T47D (cell line): ENCODE data around the gene RASGRF2.

Experiments
- DNase-seq, 2 experiments: peaks; one replicate each; pipeline versions ENCODE4 v3.0.0 to v3.0.0-alpha.2; 2011 to 2012; ENCODE audit warnings: low read depth in 1 of 2, low spot score in 1 of 2
- JUND ChIP-seq: IDR thresholded peaks from 2 replicates; pipeline ENCODE4 v1.6.1; 2012; ENCODE audit warnings: low read depth
- in situ Hi-C: cut with HindIII; loops from 2 replicates; pipeline ENCODE4 v1.10.0; 2016; ENCODE audit warnings: low sequenced_read_pairs, low pct_unique_long_range_greater_than_20kb

The RASGRF2 gene

DNA sequence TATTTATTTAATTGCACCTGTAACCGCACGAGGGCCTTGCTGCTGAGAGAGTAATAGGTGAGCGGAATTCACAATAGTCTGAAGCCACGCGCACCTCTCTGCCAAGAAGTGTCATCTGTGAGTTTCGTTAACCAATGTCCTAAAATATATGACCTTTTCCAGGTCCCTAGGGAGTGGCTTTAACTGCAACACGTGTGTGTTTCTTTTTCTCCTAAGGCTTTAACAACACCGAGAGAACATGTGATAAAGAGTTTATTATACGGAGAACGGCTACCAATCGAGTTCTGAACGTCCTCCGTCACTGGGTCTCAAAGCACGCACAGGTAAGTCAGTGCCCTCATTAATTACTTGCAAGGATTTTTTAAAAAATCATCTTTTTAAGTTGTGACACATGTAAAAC, 219.8 kb downstream of the RASGRF2 start:
- in situ Hi-C loops, result no loop called here
- TF ChIP-seq JUND, result no peak
- DNase-seq, result no peak

DNA sequence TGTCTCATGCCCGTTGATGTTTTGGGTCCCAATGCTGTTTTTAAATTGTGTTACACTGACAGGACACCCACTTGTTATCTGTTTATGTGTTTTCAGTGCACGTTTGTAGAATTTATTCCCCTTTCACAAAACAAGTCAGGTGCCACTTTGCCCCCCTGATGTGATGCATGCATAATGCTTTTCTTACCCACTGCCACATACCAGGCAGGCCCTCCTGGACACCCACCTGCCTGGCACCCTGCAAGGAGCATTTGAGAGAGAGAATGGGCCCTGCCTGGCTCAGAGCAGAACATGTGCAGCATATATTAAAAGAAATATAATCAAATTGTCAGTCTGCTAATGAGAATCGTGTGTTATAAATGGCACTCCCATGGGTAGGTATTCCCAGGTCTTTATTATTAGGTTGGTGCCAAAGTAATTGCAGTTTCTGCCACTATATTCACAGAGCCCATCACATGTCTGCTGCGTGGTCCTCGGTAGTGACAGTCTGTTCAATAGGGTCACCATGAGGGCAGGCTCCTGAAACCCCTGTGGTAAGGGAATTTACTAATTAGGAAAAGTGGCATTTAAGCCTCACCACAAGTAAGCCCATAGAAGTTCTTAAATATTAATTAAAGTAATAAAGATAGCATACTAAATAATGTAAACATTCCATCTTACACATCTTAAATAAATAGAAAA, 220.8 kb downstream of the RASGRF2 start:
- in situ Hi-C loops, result no loop called here
- no peak for DNase-seq
- no peak for TF ChIP-seq JUND

- DNase-seq, result no peak
- no peak for TF ChIP-seq JUND
- in situ Hi-C loops, result no loop called here
These were observed 221.6 kb downstream of the RASGRF2 start for GRCh38 chr5:81181576-81182316.

- no peak for TF ChIP-seq JUND
- in situ Hi-C loops, result no loop called here
- no peak for DNase-seq
These were observed 222.5 kb downstream of the RASGRF2 start for GRCh38 chr5:81182396-81183390.

DNA sequence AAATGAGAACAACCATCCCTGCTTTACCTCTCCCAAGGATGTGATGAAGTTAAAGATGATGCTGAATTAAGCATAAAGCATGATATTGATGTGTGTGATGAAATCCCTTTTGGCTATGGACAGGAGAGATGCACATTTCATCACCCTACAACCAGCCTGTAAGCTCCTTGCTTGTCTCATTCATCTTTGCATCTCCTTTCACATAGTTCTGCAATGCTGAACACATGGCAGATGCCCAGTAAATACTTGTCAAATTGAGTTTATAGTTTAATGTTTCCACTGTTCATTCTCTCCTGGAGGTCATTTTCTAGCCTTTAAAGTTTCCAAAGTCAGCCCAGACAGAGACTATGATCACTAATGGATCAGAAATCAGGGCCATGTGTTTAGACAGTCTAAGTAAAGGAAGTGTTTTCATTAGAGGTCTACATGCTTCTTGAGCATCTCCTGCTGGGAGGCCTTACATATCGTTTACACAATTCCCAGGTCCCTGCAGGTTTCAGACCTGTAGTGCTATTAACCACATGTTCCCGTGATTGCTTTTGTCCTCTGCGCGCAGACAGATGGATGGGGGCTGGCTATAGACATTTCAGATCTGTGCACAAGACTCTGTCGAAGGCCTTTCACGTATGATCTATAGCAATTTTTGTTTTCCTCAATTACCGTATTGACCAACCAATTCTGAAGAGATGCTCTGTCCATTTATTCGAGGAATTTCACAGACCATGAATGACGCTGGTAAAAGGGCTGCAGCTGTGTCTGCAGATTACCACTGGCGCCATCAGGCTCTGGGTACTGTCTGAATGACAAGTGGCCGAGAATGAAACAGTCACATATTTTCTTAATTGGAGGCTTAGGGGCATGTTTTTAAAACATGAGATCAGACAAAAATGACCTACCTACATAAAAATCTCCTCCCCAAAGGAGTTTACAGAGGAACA, 223.9 kb downstream of the RASGRF2 start:
- no peak for TF ChIP-seq JUND
- DNase-seq, result no peak

GRCh38 chr5:81184749-81185110, 224.6 kb downstream of the RASGRF2 start:
- TF ChIP-seq JUND, result no peak
- in situ Hi-C loops, result no loop called here

More for the DNA sequence above, 223.9 kb downstream of the RASGRF2 start:
- in situ Hi-C loops, result no loop called here

DNA sequence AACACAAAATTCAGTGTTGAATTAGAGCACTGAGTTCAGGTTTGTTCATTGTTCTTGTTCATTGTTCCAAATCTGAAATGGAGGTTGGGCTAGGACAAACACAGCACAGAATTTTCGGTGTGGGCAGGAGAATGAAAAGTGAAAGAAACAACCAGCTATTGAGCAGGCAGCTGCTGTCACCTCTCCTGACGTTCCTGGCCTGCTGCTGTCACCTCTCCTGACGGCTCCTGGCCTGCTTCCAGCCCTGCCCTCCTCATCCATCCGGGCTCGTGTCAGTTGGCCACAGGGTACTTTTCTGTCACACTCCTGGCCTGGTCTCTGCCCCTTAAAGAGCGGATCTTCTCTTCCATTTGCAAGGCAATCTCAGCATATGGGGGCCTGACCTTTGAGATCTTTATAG, 227.7 kb downstream of the RASGRF2 start:
- TF ChIP-seq JUND, result no peak

More at GRCh38 chr5:81184749-81185110, 224.6 kb downstream of the RASGRF2 start:
- no peak for DNase-seq

GRCh38 chr5:81188962-81189361, 228.8 kb downstream of the RASGRF2 start:
- TF ChIP-seq JUND, result no peak
- in situ Hi-C loops, result no loop called here
- no peak for DNase-seq

More for the DNA sequence above, 227.7 kb downstream of the RASGRF2 start:
- in situ Hi-C loops, result no loop called here
- peak in 1 of 2 experiments; percentile 12 for DNase-seq

DNA sequence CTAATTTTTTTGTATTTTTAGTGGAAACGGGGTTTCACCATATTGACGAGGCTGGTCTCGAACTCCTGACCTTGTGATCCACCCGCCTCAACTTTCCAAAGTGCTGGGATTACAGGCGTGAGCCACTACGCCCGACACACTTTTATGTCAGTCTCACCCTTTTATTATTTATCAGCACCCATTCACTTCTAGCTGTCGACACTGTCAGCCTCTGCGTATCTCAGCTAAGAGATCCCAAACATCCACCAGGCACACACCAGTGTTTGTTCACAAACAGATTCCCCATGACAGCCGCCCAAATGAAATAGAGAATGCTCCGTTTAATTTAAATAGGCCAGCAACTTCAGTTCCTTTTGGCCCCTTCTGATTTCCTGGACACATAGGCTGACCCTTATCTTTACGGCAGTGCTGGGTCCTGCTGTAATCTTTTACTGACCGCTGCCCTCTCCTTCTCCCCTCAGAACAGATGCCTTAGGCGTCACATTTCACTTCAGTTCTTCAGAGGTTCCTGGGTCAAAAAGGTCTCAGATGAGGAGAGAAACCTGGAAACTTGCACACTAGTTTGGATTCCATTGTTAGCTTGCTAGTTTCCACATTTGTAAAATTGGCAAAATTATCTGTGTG, 229.8 kb downstream of the RASGRF2 start:
- no peak for DNase-seq
- TF ChIP-seq JUND, result no peak
- in situ Hi-C loops, result no loop called here

DNA sequence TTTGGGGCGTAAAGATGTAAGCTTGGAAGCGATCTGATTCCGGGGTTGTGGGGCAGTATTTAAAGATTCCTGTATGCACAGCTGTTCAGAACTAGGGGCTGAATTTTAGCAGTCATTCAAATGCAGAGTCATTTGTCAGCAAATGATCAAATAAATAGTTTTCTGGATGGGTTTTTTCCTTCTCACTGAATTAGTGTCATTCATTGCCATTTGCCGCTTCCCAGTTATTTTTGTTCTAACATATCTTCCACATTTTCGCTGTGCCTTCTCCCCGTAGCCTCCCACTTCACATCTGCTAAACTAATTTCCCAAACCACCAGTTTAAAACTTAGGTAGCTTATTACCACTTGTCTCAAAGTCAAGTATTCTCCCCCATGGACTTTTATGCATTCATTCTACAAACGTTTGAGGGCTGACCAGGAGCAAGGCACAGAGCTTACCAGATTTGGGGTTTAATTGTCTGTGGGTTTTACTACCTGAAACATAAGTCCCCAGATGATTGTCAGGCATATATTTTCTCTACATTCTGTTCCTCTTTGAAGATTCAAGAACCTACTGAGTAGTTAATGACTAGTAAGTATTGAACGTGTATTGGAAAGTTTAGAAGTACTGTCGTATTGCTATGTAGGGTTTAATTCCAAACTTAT, 231.7 kb downstream of the RASGRF2 start:
- DNase-seq, result no peak
- no peak for TF ChIP-seq JUND
- in situ Hi-C loops, result no loop called here

- DNase-seq, result no peak
- in situ Hi-C loops, result no loop called here
- no peak for TF ChIP-seq JUND
These were observed 232.2 kb downstream of the RASGRF2 start for GRCh38 chr5:81192373-81192750.
